GM10266 (cell line): ENCODE data around the gene DMGDH.

Experiments
- DNase-seq: peaks from one replicate; pipeline ENCODE4 v3.0.0; 2012; ENCODE audit errors: extremely low spot score
- CTCF ChIP-seq: IDR thresholded peaks from 2 replicates; pipeline ENCODE4 v1.5.1; 2012; ENCODE audit warnings: mild to moderate bottlenecking, low read depth; ENCODE audit not compliant: control insufficient read depth, insufficient read depth; ENCODE audit errors: missing control alignments

DMGDH gene

GRCh38 chr5:79002374-79002773 lies 67.1 kb downstream of the DMGDH start:
- no peak for DNase-seq
- TF ChIP-seq CTCF = no peak

DNA sequence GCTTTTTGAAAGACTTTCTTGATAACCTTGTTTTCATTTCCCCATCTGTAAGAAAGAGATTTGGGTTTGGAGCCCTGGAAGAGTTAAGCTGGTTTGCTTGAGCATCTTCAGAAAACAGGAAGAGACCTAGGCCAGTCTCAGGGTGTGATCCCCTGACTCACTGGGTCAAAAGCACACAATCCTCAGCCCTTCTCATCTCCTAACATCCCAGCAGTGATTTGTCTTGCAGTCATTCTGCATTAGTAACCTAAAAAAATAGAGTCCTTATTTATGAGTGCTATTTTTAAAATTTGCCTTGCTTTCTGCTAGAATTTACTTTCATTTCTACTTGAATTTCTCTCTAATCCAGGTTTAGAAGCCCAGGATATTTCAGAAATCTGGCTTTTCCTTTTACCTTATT lies 68.0 kb downstream of the DMGDH start:
- no peak for DNase-seq
- TF ChIP-seq CTCF = no peak

- no peak for DNase-seq
- no peak for TF ChIP-seq CTCF
Measured at GRCh38 chr5:78997090-78997489, 72.4 kb downstream of the DMGDH start.

DNA sequence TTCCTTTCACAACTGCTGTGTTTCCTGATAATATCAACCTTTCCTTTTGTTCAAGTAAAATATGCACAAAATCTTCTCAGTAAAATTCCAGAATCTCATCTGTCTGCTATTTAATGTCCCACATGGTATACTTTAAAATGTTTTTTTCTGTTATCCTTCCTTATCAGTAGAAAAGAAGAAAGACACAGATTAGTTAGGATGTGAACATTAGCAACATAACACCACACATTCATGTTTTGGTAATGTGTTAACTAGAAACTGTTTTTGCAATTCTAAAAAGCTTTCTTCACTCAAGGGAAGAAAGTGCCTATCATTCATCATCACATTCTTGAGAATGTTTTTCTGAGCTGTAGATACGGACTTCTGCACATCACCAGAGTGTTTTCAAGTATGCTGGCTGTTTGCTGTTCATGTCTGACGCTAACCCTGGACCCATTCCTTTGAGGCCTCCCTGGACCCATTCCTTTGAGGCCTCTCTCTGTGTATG lies 73.9 kb downstream of the DMGDH start:
- TF ChIP-seq CTCF = no peak
- no peak for DNase-seq

DNA sequence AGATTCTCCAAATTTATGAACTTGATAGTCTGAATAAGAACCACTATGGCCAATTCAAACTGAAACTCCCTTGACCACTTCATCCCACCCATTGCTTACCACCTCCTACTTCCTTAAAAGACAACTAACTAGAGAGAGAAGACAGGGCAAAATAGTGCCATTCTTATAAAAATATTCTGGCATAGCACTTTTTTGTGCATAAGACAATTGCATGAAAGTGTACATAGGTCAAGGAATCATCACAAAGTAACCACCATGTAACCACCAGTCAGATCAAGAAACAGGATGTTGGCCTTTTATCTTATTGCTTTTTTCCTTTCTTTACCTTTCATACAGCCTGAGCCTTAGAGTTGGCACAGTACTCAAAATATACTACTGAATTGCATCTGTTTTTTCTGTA lies 76.3 kb downstream of the DMGDH start:
- no peak for DNase-seq
- TF ChIP-seq CTCF = no peak

- no peak for DNase-seq
- no peak for TF ChIP-seq CTCF
Measured at GRCh38 chr5:78992146-78992545, 77.3 kb downstream of the DMGDH start.

DNA sequence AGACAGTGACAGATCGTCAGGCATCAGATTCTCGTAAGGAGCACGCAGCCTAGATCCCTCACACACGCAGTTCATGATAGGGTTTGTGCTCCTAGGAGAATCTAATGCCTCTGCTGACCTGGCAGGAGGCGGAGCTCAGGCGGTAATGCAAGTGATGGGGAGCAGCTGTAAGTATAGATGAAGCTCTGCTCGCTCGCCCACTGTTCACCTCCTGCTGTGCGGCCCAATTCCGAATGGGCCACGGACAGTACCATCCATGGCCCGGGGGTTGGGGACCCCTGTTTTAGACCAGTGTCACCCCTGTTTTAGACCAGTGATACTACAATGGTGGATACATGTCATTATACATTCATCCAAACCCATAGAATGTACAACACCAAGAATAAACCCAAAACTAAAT lies 80.4 kb downstream of the DMGDH start:
- DNase-seq = no peak
- TF ChIP-seq CTCF = no peak

- no peak for TF ChIP-seq CTCF
- peak; percentile 79 for DNase-seq
Measured at GRCh38 chr5:78985725-78986223, 83.7 kb downstream of the DMGDH start.
